Measurements from ENCODE around the gene ITGA4. TPM values are rescaled to one million over a fixed set of nuclear protein-coding genes. Genes with fewer than 3 reads are reported as not detected.

The ITGA4 gene
- total RNA-seq, 4 donors from 2014 or later, result 2.0 to 5.7 (median 3.9) TPM

GRCh38 chr2:181466661-181467576, 9.7 kb downstream of the ITGA4 start:
- WGBS, 2 donors, result 55 to 67% methylated on average over 4 of the region's 4 CpGs
- peak; percentile 64 to 88 for DNase-seq (ENCODE audit: low spot score in 2 of 2)
- intact Hi-C loops (cut with DNase I; ENCODE audit: low total_unique reads), result no loop called here
- no peak overlapping the region for H3K4me3 ChIP-seq (ENCODE audit: low read depth, poor library complexity, severe bottlenecking)
- no peak for TF ChIP-seq CTCF (IDR thresholded peaks at IDR 0.05)
- no peak for TF ChIP-seq POLR2A (IDR thresholded peaks at IDR 0.05)

GRCh38 chr2:181467966-181468707, 11.0 kb downstream of the ITGA4 start:
- WGBS, 2 donors, result 72 to 76% methylated on average over 3 of the region's 3 CpGs
- no peak for DNase-seq (ENCODE audit: low spot score in 2 of 2)
- H3K4me3 ChIP-seq (ENCODE audit: low read depth, poor library complexity, severe bottlenecking), result no peak overlapping the region
- intact Hi-C loops (cut with DNase I; ENCODE audit: low total_unique reads), result no loop called here
- no peak for TF ChIP-seq CTCF (IDR thresholded peaks at IDR 0.05)
- no peak for TF ChIP-seq POLR2A (IDR thresholded peaks at IDR 0.05)

DNA sequence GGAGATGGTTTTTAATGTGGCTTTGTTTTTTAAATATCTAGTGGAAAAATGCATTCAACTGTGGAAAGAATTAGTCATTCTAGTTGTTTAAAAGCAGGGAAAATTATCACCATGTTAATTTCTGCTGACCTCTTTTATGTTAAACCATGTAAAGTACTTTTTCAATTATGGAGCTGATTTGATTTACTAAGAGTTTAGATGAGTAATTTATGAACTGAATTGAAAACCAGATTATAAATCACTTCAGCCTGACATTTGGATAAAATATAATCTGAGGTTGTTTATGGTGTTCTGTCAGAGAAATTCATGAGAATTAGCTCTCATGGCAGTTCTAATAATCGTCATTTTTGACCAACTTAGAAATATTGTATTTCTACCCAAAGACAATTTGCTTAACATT, 11.6 kb downstream of the ITGA4 start:
- intact Hi-C loops (cut with DNase I; ENCODE audit: low total_unique reads), result no loop called here
- no peak overlapping the region for H3K4me3 ChIP-seq (ENCODE audit: low read depth, poor library complexity, severe bottlenecking)
- 49 to 55% methylated on average over 1 of the region's 1 CpG for WGBS, 2 donors
- no peak for TF ChIP-seq POLR2A (IDR thresholded peaks at IDR 0.05)
- TF ChIP-seq CTCF (IDR thresholded peaks at IDR 0.05), result no peak
- no peak for DNase-seq (ENCODE audit: low spot score in 2 of 2)

DNA sequence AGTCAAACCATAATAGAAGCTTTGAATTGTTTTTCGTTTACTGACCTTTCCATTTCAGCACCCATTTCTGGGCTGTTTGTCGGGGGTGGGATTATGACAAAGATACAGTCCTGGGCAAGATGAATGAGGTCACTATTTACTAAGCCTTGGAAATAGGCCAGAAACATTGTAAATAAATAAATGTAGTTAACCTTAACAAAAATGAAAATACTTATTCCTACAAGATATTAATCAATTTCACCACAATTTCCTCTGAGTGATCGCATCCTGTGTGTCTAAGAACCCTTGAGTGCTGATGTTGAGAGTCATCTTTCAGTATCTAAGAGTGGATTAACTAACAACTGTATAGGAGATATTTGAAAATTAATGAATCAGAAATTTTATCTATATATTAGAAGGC, 14.0 kb downstream of the ITGA4 start:
- TF ChIP-seq CTCF (IDR thresholded peaks at IDR 0.05), result no peak
- TF ChIP-seq POLR2A (IDR thresholded peaks at IDR 0.05), result no peak
- 88 to 89% methylated on average over 3 of the region's 3 CpGs for WGBS, 2 donors
- no peak overlapping the region for H3K4me3 ChIP-seq (ENCODE audit: low read depth, poor library complexity, severe bottlenecking)
- intact Hi-C loops (cut with DNase I; ENCODE audit: low total_unique reads), result no loop called here
- no peak for DNase-seq (ENCODE audit: low spot score in 2 of 2)

DNA sequence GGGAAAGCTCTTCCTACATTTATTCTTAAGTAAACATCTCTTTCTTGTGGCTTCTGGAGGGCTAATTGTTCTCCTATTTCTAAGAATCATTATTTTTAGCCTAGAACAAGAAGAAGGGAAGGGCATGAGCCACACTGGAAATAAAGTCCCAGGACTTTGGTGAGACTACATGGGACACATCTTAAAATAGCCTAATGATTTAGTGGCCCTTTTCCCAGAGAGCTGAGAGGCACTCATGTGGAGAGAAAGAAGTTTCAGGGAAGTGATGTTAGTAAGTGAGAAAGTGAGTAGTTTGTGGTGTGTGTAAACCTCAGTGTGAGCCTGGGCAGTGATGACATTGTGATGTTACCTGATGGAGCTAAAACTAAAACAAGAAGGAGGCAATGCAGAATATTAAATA, 14.6 kb downstream of the ITGA4 start:
- intact Hi-C loops (cut with DNase I; ENCODE audit: low total_unique reads), result no loop called here
- TF ChIP-seq CTCF (IDR thresholded peaks at IDR 0.05), result no peak
- TF ChIP-seq POLR2A (IDR thresholded peaks at IDR 0.05), result no peak
- no peak for DNase-seq (ENCODE audit: low spot score in 2 of 2)
- H3K4me3 ChIP-seq (ENCODE audit: low read depth, poor library complexity, severe bottlenecking), result no peak overlapping the region

Measured in lower leg skin (tissue), 4 donors.